Common myeloid progenitor, CD34-positive (primary cell): ENCODE data around the gene BLOC1S3.

Experiments used
- CTCF ChIA-PET: fragments of 350-600 bp; sonication (Branson Sonifier 250); formaldehyde crosslinking; loops from one replicate; lab custom pipeline; 2021; ENCODE audit warnings: antibody characterized with exemption; lab: Charles Lee
- POLR2A ChIA-PET: fragments of 350-600 bp; sonication (Branson Sonifier 250); formaldehyde crosslinking; loops from one replicate; lab custom pipeline; 2021; ENCODE audit warnings: antibody characterized with exemption; lab: Charles Lee
- DNase-seq, 3 donors: peaks; one replicate each; pipeline versions ENCODE4 v3.0.0 to v3.0.0-alpha.2; 2013
- H3K27ac ChIP-seq, 2 experiments: 1 replicate in 1 of 2; 2 replicates in 1 of 2; pipeline ENCODE4 v1.7.0; 2013; ENCODE audit warnings: inconsistent platforms in 2 of 2, low read length in 2 of 2, mild to moderate bottlenecking in 2 of 2, low read depth in 1 of 2, moderate library complexity in 1 of 2; ENCODE audit not compliant: severe bottlenecking in 2 of 2, insufficient read depth in 1 of 2, poor library complexity in 1 of 2
- H3K27me3 ChIP-seq, 5 experiments: replicated peaks in 2 of 5; 1 replicate in 3 of 5; 2 replicates in 2 of 5; pipeline versions ENCODE4 v1.6.1 to v1.7.0; 2013; ENCODE audit warnings: low read length in 4 of 5, mild to moderate bottlenecking in 2 of 5, moderate library complexity in 2 of 5, inconsistent platforms in 1 of 5; ENCODE audit not compliant: insufficient read depth in 5 of 5, control insufficient read depth in 4 of 5
- H3K36me3 ChIP-seq, 4 experiments: 1 replicate in 2 of 4; 2 replicates in 2 of 4; pipeline versions ENCODE4 v1.6.1 to v1.7.0; 2013; ENCODE audit warnings: low read length in 3 of 4, control low read depth in 1 of 4, mild to moderate bottlenecking in 1 of 4; ENCODE audit not compliant: control insufficient read depth in 4 of 4, insufficient read depth in 4 of 4
- H3K4me1 ChIP-seq, 4 experiments: 1 replicate in 3 of 4; 2 replicates in 1 of 4; pipeline versions ENCODE4 v1.6.1 to v1.7.1; 2013; ENCODE audit warnings: low read length in 3 of 4, mild to moderate bottlenecking in 3 of 4, control low read depth in 1 of 4, inconsistent platforms in 1 of 4, moderate library complexity in 1 of 4; ENCODE audit not compliant: control insufficient read depth in 4 of 4, insufficient read depth in 4 of 4; ENCODE audit errors: control extremely low read depth in 1 of 4
- H3K4me3 ChIP-seq, 7 experiments: 1 replicate in 4 of 7; 2 replicates in 3 of 7; pipeline versions ENCODE4 v1.5.1 to v1.7.0; 2013; ENCODE audit warnings: mild to moderate bottlenecking in 7 of 7, low read length in 6 of 7, moderate library complexity in 6 of 7, inconsistent platforms in 2 of 7, low read depth in 2 of 7, control low read depth in 1 of 7; ENCODE audit not compliant: insufficient read depth in 4 of 7, control insufficient read depth in 1 of 7; ENCODE audit errors: extremely low read depth in 1 of 7
- H3K9me3 ChIP-seq, 5 experiments: 1 replicate in 4 of 5; 2 replicates in 1 of 5; pipeline versions ENCODE4 v1.6.1 to v1.7.1; 2013; ENCODE audit warnings: low read length in 4 of 5, mild to moderate bottlenecking in 2 of 5, inconsistent platforms in 1 of 5, low read depth in 1 of 5, moderate library complexity in 1 of 5; ENCODE audit not compliant: control insufficient read depth in 4 of 5, insufficient read depth in 2 of 5; ENCODE audit errors: control extremely low read depth in 1 of 5
- WGBS: methylation state at CpG from one replicate; pipeline ENCODE4 v1.1.5; 2013; ENCODE audit not compliant: insufficient coverage; 5-methylcytosine and 5-hydroxymethylcytosine counted together

The BLOC1S3 gene

GRCh38 chr19:45151821-45152503, 26.6 kb upstream of the BLOC1S3 start:
- peaks cover 0 to 26% (median 23%) of the 10 kb centered on the region in 4 experiments for H3K4me1 ChIP-seq
- CTCF ChIA-PET = interaction anchor here (0.7 to 1.8 kb wide), 8 partner anchors 9 to 35 kb away, joined by 3 to 5 read pairs (median 3); partner anchors contain the start of gene BLOC1S3
- WGBS = 15% methylated on average over 50 of the region's 64 CpGs
- peaks cover 0 to 50% (median 8%) of the 10 kb centered on the region in 5 experiments for H3K27me3 ChIP-seq
- H3K36me3 ChIP-seq = peaks cover 0 to 4% (median 0%) of the 10 kb centered on the region in 4 experiments
- no peak overlapping the region for H3K27ac ChIP-seq
- peak overlapping the region in 4 of 7 experiments; percentile 19 to 63 (median 57) for H3K4me3 ChIP-seq
- no peak for DNase-seq
- H3K9me3 ChIP-seq = no peaks in the 10 kb centered on the region
- POLR2A ChIA-PET = interaction anchor here (0.6 to 1.2 kb wide), 3 partner anchors 26 to 55 kb away, joined by 3 read pairs; partner anchors contain the start of genes BLOC1S3 and TRAPPC6A

- POLR2A ChIA-PET = interaction anchor here (0.6 to 1.2 kb wide), 4 partner anchors 26 to 140 kb away, joined by 3 to 5 read pairs (median 3); partner anchors contain the start of genes BLOC1S3 and TRAPPC6A
- no peaks in the 10 kb centered on the region for H3K9me3 ChIP-seq
- 3% methylated on average over 82 of the region's 91 CpGs for WGBS
- CTCF ChIA-PET = interaction anchor here (0.9 to 1.8 kb wide), 9 partner anchors 12 to 48 kb away, joined by 3 to 5 read pairs (median 3); partner anchors contain the start of gene BLOC1S3
- H3K27ac ChIP-seq = no peak overlapping the region
- peak; percentile 59 to 88 (median 82) for DNase-seq
- H3K4me3 ChIP-seq = peak overlapping the region in 5 of 7 experiments; percentile 19 to 63 (median 56)
- H3K27me3 ChIP-seq = peaks cover 0 to 50% (median 8%) of the 10 kb centered on the region in 5 experiments
- H3K4me1 ChIP-seq = peaks cover 0 to 26% (median 23%) of the 10 kb centered on the region in 4 experiments
- H3K36me3 ChIP-seq = no peaks in the 10 kb centered on the region
Observed at GRCh38 chr19:45152504-45153338, 25.9 kb upstream of the BLOC1S3 start.

GRCh38 chr19:45153339-45154063, 25.1 kb upstream of the BLOC1S3 start:
- Histone ChIP-seq H3K27me3 (peaks cover 0 to 56% (median 8%) of the 10 kb centered on the region in 5 experiments), H3K4me3 (peak overlapping the region in 5 of 7 experiments; percentile 10 to 58 (median 55)), H3K36me3 (no peaks in the 10 kb centered on the region), H3K9me3 (no peaks in the 10 kb centered on the region), H3K4me1 (peaks cover 0 to 30% (median 24%) of the 10 kb centered on the region in 4 experiments), H3K27ac (no peak overlapping the region)
- 4% methylated on average over 47 of the region's 69 CpGs for WGBS
- CTCF ChIA-PET = interaction anchor here (0.8 to 1.2 kb wide), 4 partner anchors 11 to 47 kb away, joined by 3 to 5 read pairs (median 3); no protein-coding TSS in a partner anchor
- peak; percentile 55 to 78 (median 72) for DNase-seq
- POLR2A ChIA-PET = interaction anchor here (0.6 kb wide), 1 partner anchor 141 kb away, joined by 5 read pairs; no protein-coding TSS in a partner anchor

GRCh38 chr19:45154064-45154827, 24.3 kb upstream of the BLOC1S3 start:
- H3K4me1 ChIP-seq = peaks cover 0 to 33% (median 30%) of the 10 kb centered on the region in 4 experiments
- ChIA-PET CTCF (interaction anchor here (0.8 to 1.2 kb wide), 2 partner anchors 22 to 33 kb away, joined by 3 read pairs; no protein-coding TSS in a partner anchor), POLR2A (no interaction called here)
- H3K4me3 ChIP-seq = peak overlapping the region in 3 of 7 experiments; percentile 10 to 58 (median 56)
- no peaks in the 10 kb centered on the region for H3K9me3 ChIP-seq
- no peak for DNase-seq
- no peak overlapping the region for H3K27ac ChIP-seq
- 78% methylated on average over 15 of the region's 19 CpGs for WGBS
- peaks cover 0 to 64% (median 8%) of the 10 kb centered on the region in 5 experiments for H3K27me3 ChIP-seq
- H3K36me3 ChIP-seq = no peaks in the 10 kb centered on the region

GRCh38 chr19:45156011-45156630, 22.5 kb upstream of the BLOC1S3 start:
- H3K27ac ChIP-seq = no peak overlapping the region
- no peaks in the 10 kb centered on the region for H3K36me3 ChIP-seq
- DNase-seq = no peak
- POLR2A ChIA-PET = no interaction called here
- WGBS = 96% methylated on average over 11 of the region's 11 CpGs
- H3K4me3 ChIP-seq = no peak overlapping the region
- no peaks in the 10 kb centered on the region for H3K9me3 ChIP-seq
- peaks cover 0 to 57% (median 8%) of the 10 kb centered on the region in 5 experiments for H3K27me3 ChIP-seq
- CTCF ChIA-PET = interaction anchor here (1.0 kb wide), 2 partner anchors 25 to 26 kb away, joined by 3 to 5 read pairs; no protein-coding TSS in a partner anchor
- H3K4me1 ChIP-seq = peaks cover 0 to 33% (median 30%) of the 10 kb centered on the region in 4 experiments
